Calu3 (cell line): Measurements from ENCODE around the gene PRKAR1A. TPM values are rescaled to one million over a fixed set of nuclear protein-coding genes. Genes with fewer than 3 reads are reported as not detected.

ENCODE experiments used
- BruUV-seq: library from RNA; stranded (reverse); fragments of 400-500 nt; replicated peaks from 2 replicates; lab custom pipeline; 2021; lab: Mats Ljungman, UMichigan
- CTCF ChIA-PET: fragments of 300-600 bp; sonication (Branson Sonifier 250); formaldehyde crosslinking; loops from one replicate; lab custom pipeline; 2022; ENCODE audit warnings: antibody characterized with exemption; lab: Charles Lee
- DNase-seq: peaks from one replicate; pipeline ENCODE4 v3.0.0; 2022
- H3K27ac Mint-ChIP-seq: one replicate; pipeline ENCODE4 v1.8.0; 2022; ENCODE audit warnings: mixed read lengths; ENCODE audit not compliant: unreplicated experiment
- H3K27me3 Mint-ChIP-seq: one replicate; pipeline ENCODE4 v1.8.0; 2022; ENCODE audit warnings: mixed read lengths; ENCODE audit not compliant: unreplicated experiment
- H3K36me3 Mint-ChIP-seq: one replicate; pipeline ENCODE4 v1.8.0; 2022; ENCODE audit warnings: mild to moderate bottlenecking, moderate library complexity, mixed read lengths; ENCODE audit not compliant: insufficient read depth, unreplicated experiment
- H3K4me1 Mint-ChIP-seq: one replicate; pipeline ENCODE4 v1.8.0; 2022; ENCODE audit warnings: mild to moderate bottlenecking, low read depth, mixed read lengths; ENCODE audit not compliant: unreplicated experiment
- H3K4me3 Mint-ChIP-seq: one replicate; pipeline ENCODE4 v1.8.0; 2022; ENCODE audit warnings: mild to moderate bottlenecking, low read depth, moderate library complexity, mixed read lengths; ENCODE audit not compliant: unreplicated experiment
- H3K9me3 Mint-ChIP-seq: one replicate; pipeline ENCODE4 v1.8.0; 2022; ENCODE audit warnings: low read depth, mixed read lengths; ENCODE audit not compliant: unreplicated experiment
- intact Hi-C: fragments of 100-400 bp; cut with micrococcal nuclease; formaldehyde crosslinking; loops from one replicate; pipeline ENCODE4 v1.10.0; 2022; ENCODE audit not compliant: unreplicated experiment
- total RNA-seq: library from RNA; stranded (reverse); gene quantifications from 2 replicates; pipeline ENCODE4 v1.2.3, GENCODE V29; 2022
- TF ChIP-seq, protein P1 (sequence below): fragments of 200-600 bp; IDR thresholded peaks from one replicate; pipeline ENCODE4 v1.8.0; 2022; ENCODE audit warnings: antibody characterized with exemption; ENCODE audit not compliant: unreplicated experiment

Gene PRKAR1A
- total RNA-seq, 1 experiment from 2014 or later: 239 TPM

DNA sequence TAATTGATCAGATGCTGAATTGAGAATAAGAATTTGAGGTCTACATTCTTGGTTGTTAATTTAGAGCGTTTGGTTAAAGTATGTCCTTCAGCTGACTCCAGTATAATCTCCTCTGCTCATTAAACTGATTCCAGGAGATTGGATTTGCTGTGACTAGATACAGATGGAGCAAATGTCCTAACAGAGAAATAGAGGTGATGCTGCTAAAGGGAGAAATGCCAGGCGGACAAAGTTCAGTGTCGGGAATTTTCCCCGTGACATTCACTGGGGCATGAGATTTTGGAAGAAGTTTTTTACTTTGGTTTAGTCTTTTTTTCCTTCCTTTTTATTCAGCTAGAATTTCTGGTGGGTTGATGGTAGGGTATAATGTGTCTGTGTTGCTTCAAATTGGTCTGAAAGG, 19.0 kb downstream of the PRKAR1A start:
- TSS peak; percentile 32 for BruUV-seq
- no peaks in the 10 kb centered on the region for H3K27me3 Mint-ChIP-seq
- TF ChIP-seq, protein P1, sequence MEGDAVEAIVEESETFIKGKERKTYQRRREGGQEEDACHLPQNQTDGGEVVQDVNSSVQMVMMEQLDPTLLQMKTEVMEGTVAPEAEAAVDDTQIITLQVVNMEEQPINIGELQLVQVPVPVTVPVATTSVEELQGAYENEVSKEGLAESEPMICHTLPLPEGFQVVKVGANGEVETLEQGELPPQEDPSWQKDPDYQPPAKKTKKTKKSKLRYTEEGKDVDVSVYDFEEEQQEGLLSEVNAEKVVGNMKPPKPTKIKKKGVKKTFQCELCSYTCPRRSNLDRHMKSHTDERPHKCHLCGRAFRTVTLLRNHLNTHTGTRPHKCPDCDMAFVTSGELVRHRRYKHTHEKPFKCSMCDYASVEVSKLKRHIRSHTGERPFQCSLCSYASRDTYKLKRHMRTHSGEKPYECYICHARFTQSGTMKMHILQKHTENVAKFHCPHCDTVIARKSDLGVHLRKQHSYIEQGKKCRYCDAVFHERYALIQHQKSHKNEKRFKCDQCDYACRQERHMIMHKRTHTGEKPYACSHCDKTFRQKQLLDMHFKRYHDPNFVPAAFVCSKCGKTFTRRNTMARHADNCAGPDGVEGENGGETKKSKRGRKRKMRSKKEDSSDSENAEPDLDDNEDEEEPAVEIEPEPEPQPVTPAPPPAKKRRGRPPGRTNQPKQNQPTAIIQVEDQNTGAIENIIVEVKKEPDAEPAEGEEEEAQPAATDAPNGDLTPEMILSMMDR: no peak
- intact Hi-C loops: loop anchor here (5.0 to 10.0 kb wide), 3 partner anchors 81 to 704 kb away; no protein-coding TSS in a partner anchor
- no peak for DNase-seq
- H3K36me3 Mint-ChIP-seq: peaks cover 67% of the 10 kb centered on the region
- H3K4me3 Mint-ChIP-seq: no peak overlapping the region
- no peak overlapping the region for H3K27ac Mint-ChIP-seq
- H3K9me3 Mint-ChIP-seq: no peaks in the 10 kb centered on the region
- CTCF ChIA-PET: no interaction called here
- H3K4me1 Mint-ChIP-seq: no peaks in the 10 kb centered on the region

DNA sequence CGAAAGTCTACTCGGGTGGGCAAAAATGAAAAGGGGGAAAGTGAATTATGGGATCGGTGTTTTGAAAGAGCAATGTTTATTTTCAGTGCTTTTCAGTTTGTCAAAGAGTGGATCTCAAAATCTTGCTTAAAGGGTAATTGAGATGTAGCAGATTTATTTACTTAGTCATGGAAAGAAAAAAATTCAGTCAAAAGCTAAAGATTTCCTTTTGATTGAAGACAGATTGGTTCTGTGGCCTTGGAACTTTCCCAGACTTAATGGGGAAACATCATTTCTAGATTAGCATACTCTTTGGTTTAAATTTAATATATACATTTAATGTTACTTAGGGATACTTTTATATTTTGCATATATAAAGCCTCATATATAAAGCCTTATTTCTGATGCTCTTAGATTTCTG, 20.6 kb downstream of the PRKAR1A start:
- no peak for DNase-seq
- Mint-ChIP-seq H3K27me3 (no peaks in the 10 kb centered on the region), H3K36me3 (peaks cover 61% of the 10 kb centered on the region), H3K4me3 (no peak overlapping the region), H3K27ac (no peak overlapping the region), H3K9me3 (no peaks in the 10 kb centered on the region), H3K4me1 (no peaks in the 10 kb centered on the region)
- no TSS peak for BruUV-seq
- TF ChIP-seq, protein P1: no peak
- CTCF ChIA-PET: no interaction called here
- intact Hi-C loops: loop anchor here (5.0 to 10.0 kb wide), 3 partner anchors 79 to 702 kb away; no protein-coding TSS in a partner anchor

DNA sequence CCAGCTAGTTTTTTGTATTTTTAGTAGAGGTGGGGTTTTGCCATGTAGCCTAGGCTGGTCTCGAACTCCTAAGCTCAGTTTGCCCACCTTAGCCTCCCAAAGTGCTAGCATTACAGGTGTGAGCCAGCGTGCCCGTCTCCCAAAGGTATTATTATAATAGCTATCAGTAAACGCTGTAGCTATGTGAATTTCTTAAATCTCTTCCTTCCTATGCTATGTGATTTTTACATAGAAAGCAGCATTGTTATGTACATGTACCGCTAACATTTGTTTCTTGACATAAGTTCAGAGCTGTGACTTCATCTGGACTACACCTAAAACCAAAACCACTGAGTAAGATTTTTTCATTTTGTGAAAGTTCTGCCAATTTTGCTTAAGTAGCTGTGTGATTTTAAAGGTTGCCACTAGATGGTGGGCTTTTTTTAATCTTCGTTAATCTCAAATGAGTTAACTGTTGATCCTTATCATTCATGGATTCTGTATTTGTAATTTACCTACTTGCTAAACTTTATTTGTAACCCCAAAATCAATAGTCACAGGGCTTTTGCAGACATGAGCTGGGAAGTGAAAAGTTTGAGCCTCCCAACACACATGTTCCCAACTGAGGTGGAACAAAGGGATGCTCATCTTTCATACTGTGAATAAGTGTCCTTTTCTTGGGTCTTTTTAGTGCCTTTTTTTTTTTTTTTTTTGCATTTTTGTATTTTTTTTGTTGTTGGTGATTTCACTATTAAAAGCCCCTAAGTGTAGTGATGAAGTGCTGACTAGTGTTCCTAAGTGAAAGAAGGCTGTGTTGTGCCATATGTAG, 21.9 kb downstream of the PRKAR1A start:
- CTCF ChIA-PET: interaction anchor here (0.6 to 1.3 kb wide), 6 partner anchors 60 to 591 kb away, joined by 3 to 8 read pairs (median 5); no protein-coding TSS in a partner anchor
- intact Hi-C loops: loop anchor here (5.0 to 10.0 kb wide), 3 partner anchors 78 to 701 kb away; no protein-coding TSS in a partner anchor
- no peak for DNase-seq
- H3K36me3 Mint-ChIP-seq: peaks cover 56% of the 10 kb centered on the region
- TF ChIP-seq, protein P1: no peak
- no peaks in the 10 kb centered on the region for H3K27me3 Mint-ChIP-seq
- no peak overlapping the region for H3K27ac Mint-ChIP-seq
- no TSS peak for BruUV-seq
- H3K9me3 Mint-ChIP-seq: no peaks in the 10 kb centered on the region
- H3K4me1 Mint-ChIP-seq: no peaks in the 10 kb centered on the region
- H3K4me3 Mint-ChIP-seq: no peak overlapping the region

DNA sequence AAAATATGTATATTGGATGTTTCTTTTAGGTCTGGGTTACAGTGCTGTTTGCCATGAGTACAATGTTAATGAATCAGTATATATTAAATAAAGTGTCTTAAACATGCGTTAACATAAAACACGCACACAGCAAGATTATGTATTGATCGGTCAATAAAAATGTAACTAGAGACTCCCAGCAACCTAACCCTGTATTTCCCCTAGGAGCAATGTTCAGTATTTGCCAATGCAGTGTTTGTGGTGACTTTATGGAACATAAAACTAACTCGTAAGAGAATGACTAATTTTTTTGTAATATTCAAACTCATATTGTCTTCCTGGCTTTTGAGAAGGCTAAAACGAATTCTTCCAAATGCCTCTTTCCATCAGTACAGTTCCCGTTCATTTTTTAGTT, 22.5 kb downstream of the PRKAR1A start:
- Mint-ChIP-seq H3K4me3 (no peak overlapping the region), H3K9me3 (no peaks in the 10 kb centered on the region), H3K27me3 (no peaks in the 10 kb centered on the region), H3K27ac (no peak overlapping the region), H3K4me1 (no peaks in the 10 kb centered on the region), H3K36me3 (peaks cover 50% of the 10 kb centered on the region)
- BruUV-seq: no TSS peak
- CTCF ChIA-PET: interaction anchor here (0.8 to 1.3 kb wide), 3 partner anchors 60 to 79 kb away, joined by 5 to 8 read pairs (median 6); no protein-coding TSS in a partner anchor
- intact Hi-C loops: loop anchor here (5.0 to 10.0 kb wide), 3 partner anchors 78 to 700 kb away; no protein-coding TSS in a partner anchor
- no peak for DNase-seq
- TF ChIP-seq, protein P1: no peak
